ENCODE measurements around the gene CTSL. TPM values are rescaled to one million over a fixed set of nuclear protein-coding genes. Genes with fewer than 3 reads are reported as not detected.

The CTSL gene
- total and polyA plus RNA-seq, 4 experiments from 2014 or later = 7.3 to 71.4 (median 40.2) TPM

DNA sequence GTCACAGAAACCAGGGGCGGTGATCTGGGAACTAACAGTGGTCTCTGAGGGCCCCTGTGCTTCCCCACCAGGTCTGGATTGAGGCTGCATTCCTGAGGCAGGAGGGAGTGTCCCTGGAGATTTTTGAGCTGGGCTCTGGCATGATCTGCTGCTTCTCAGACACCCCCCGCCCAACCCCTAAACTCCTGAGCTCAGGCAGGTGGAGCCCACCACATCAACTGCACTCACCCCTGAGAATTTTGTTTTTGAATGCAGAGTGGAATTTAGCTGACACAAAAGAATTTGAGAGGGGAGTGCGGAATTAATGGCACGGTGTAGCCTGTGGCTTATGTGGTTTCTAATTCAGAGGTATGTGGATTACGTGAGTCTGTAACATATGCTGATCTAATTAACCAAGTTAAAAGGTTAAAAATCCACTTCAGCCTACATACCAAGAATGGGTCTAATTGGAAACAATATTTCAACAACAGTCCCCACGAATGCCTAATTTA, 23.9 kb upstream of the CTSL start:
- Mint-ChIP-seq H3K4me1 (peaks cover 0 to 7% (median 2%) of the 10 kb centered on the region in 4 donors), H3K27me3 (peaks cover 0 to 2% of the 10 kb centered on the region in 2 donors), H3K36me3 (no peaks in the 10 kb centered on the region), H3K27ac (peak overlapping the region in 1 of 7 donors; percentile 86), H3K9me3 (peaks cover 0 to 2% (median 0%) of the 10 kb centered on the region in 8 donors), H3K4me3 (peak overlapping the region in 1 of 8 donors; percentile 20)
- POLR2A ChIA-PET (ENCODE audit: partially characterized antibody) = no interaction called here
- CTCF ChIA-PET (ENCODE audit: partially characterized antibody) = interaction anchor here (1.1 kb wide), 1 partner anchor 16 kb away, joined by 3 read pairs; no protein-coding TSS in a partner anchor
- no peak overlapping the region for H3K4me3 ChIP-seq (ENCODE audit: low read length in 2 of 2)
- no peaks in the 10 kb centered on the region for H3K36me3 ChIP-seq (ENCODE audit: insufficient read depth, low read length)
- DNase-seq = no peak
- peaks cover 6% of the 10 kb centered on the region for H3K4me1 ChIP-seq (ENCODE audit: insufficient read depth, low read length)
- intact Hi-C loops (cut with micrococcal nuclease) = no loop called here
- no peaks in the 10 kb centered on the region for H3K27me3 ChIP-seq (ENCODE audit: insufficient read depth, low read length)
- no peaks in the 10 kb centered on the region for H3K9me3 ChIP-seq (ENCODE audit: control insufficient read depth in 1 of 2, low read length in 2 of 2)
- no peak overlapping the region for H3K27ac ChIP-seq (ENCODE audit: low read depth, low read length)

DNA sequence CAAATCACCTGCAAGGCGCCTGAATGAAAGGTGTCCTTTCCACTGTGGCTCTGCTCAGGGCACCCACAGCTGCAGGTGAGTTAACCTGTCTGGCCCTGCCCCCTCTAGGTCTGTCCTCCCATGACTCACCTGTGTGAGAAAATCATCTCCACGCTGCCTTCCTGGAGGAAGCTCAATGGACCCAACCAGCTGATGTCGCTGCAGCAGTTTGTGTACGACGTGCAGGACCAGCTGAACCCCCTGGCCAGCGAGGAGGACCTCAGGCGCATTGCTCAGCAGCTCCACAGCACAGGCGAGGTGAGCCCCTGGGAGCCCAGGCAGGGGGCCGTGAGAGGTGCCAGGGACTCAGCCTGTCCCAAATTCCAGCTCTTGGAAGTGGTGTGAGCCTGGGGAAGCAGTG, 23.0 kb upstream of the CTSL start:
- POLR2A ChIA-PET (ENCODE audit: partially characterized antibody) = no interaction called here
- Histone ChIP-seq H3K4me3 (ENCODE audit: low read length in 2 of 2) (no peak overlapping the region), H3K4me1 (ENCODE audit: insufficient read depth, low read length) (peaks cover 13% of the 10 kb centered on the region), H3K27ac (ENCODE audit: low read depth, low read length) (no peak overlapping the region), H3K9me3 (ENCODE audit: control insufficient read depth in 1 of 2, low read length in 2 of 2) (no peaks in the 10 kb centered on the region), H3K36me3 (ENCODE audit: insufficient read depth, low read length) (no peaks in the 10 kb centered on the region), H3K27me3 (ENCODE audit: insufficient read depth, low read length) (no peaks in the 10 kb centered on the region)
- Mint-ChIP-seq H3K27ac (no peak overlapping the region), H3K9me3 (peaks cover 0 to 2% (median 0%) of the 10 kb centered on the region in 8 donors), H3K4me1 (peaks cover 5 to 12% (median 6%) of the 10 kb centered on the region in 4 donors), H3K27me3 (peaks cover 0 to 2% of the 10 kb centered on the region in 2 donors), H3K36me3 (no peaks in the 10 kb centered on the region), H3K4me3 (no peak overlapping the region)
- no peak for DNase-seq
- CTCF ChIA-PET (ENCODE audit: partially characterized antibody) = no interaction called here
- intact Hi-C loops (cut with micrococcal nuclease) = no loop called here

DNA sequence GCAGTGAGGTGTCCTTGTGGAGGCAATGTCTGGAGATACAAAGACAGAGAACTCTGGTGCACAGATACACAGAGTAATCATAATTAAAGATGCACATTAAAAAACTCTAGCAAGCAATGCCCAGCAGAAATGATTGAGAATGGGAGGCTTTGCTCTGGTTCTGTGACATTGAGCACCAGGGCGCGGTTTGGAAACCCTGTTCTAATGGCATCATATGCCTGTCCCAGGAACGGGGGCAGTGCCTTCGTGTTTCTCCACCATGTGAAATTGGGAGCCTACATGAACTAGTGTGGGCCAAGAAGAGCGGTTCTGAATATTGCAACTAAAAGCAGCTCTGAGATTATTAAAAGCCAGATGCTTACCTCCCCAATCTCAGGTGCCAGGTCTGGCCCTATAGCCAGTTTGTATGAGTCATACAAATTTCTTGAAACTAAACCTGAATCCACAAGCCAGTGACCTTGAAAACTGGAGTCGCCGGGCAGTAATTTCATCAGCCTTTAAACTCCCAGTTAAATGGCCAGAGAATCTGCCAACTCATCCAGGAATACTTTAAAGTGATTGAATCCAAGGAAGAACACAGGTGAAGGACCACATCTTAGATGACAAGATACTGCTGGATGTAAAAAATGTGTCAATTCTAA, 22.2 kb upstream of the CTSL start:
- ChIA-PET CTCF (ENCODE audit: partially characterized antibody) (no interaction called here), POLR2A (ENCODE audit: partially characterized antibody) (no interaction called here)
- intact Hi-C loops (cut with micrococcal nuclease) = no loop called here
- Histone ChIP-seq H3K9me3 (ENCODE audit: control insufficient read depth in 1 of 2, low read length in 2 of 2) (no peaks in the 10 kb centered on the region), H3K4me1 (ENCODE audit: insufficient read depth, low read length) (peaks cover 20% of the 10 kb centered on the region), H3K36me3 (ENCODE audit: insufficient read depth, low read length) (no peaks in the 10 kb centered on the region), H3K4me3 (ENCODE audit: low read length in 2 of 2) (no peak overlapping the region), H3K27ac (ENCODE audit: low read depth, low read length) (no peak overlapping the region), H3K27me3 (ENCODE audit: insufficient read depth, low read length) (no peaks in the 10 kb centered on the region)
- H3K4me3 Mint-ChIP-seq = no peak overlapping the region
- no peaks in the 10 kb centered on the region for H3K36me3 Mint-ChIP-seq
- H3K27me3 Mint-ChIP-seq = peaks cover 0 to 2% of the 10 kb centered on the region in 2 donors
- DNase-seq = no peak
- peaks cover 11 to 18% (median 12%) of the 10 kb centered on the region in 4 donors for H3K4me1 Mint-ChIP-seq
- H3K9me3 Mint-ChIP-seq = peaks cover 0 to 2% (median 0%) of the 10 kb centered on the region in 8 donors
- no peak overlapping the region for H3K27ac Mint-ChIP-seq

DNA sequence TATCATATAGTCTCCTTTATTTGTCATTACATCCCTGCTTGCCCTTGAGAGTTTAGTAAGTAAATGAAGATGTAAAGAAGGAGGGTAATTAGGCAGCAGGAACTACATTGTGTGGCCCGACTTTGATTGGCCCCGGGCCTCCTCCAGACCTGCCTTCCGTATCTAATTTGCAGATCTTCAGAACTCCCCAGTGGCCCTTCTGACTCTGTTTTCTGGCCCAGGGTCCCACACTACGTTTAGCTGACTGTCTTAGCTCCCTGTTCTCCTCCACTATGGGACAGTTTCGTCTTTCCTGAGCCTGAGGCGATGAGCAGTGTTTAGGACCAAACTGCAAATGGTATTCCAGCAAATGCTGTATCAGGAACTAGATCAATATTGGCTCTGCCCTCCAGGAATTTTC, 21.6 kb upstream of the CTSL start:
- peaks cover 17 to 24% (median 18%) of the 10 kb centered on the region in 4 donors for H3K4me1 Mint-ChIP-seq
- Histone ChIP-seq H3K9me3 (ENCODE audit: control insufficient read depth in 1 of 2, low read length in 2 of 2) (no peaks in the 10 kb centered on the region), H3K27me3 (ENCODE audit: insufficient read depth, low read length) (no peaks in the 10 kb centered on the region), H3K4me3 (ENCODE audit: low read length in 2 of 2) (no peak overlapping the region), H3K27ac (ENCODE audit: low read depth, low read length) (no peak overlapping the region), H3K36me3 (ENCODE audit: insufficient read depth, low read length) (no peaks in the 10 kb centered on the region), H3K4me1 (ENCODE audit: insufficient read depth, low read length) (peaks cover 26% of the 10 kb centered on the region)
- no peak overlapping the region for H3K27ac Mint-ChIP-seq
- H3K4me3 Mint-ChIP-seq = no peak overlapping the region
- no peaks in the 10 kb centered on the region for H3K36me3 Mint-ChIP-seq
- H3K9me3 Mint-ChIP-seq = peaks cover 0 to 2% (median 0%) of the 10 kb centered on the region in 8 donors
- ChIA-PET CTCF (ENCODE audit: partially characterized antibody) (no interaction called here), POLR2A (ENCODE audit: partially characterized antibody) (no interaction called here)
- intact Hi-C loops (cut with micrococcal nuclease) = no loop called here
- no peak for DNase-seq
- H3K27me3 Mint-ChIP-seq = peaks cover 0 to 2% of the 10 kb centered on the region in 2 donors

DNA sequence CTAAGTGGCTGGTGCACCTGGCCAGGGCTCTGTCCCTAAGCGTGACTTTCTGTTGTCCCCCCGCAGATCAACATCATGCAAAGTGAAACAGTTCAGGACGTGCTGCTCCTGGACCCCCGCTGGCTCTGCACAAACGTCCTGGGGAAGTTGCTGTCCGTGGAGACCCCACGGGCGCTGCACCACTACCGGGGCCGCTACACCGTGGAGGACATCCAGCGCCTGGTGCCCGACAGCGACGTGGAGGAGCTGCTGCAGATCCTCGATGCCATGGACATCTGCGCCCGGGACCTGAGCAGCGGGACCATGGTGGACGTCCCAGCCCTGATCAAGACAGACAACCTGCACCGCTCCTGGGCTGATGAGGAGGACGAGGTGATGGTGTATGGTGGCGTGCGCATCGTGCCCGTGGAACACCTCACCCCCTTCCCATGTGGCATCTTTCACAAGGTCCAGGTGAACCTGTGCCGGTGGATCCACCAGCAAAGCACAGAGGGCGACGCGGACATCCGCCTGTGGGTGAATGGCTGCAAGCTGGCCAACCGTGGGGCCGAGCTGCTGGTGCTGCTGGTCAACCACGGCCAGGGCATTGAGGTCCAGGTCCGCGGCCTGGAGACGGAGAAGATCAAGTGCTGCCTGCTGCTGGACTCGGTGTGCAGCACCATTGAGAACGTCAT, 19.7 kb upstream of the CTSL start:
- Mint-ChIP-seq H3K27me3 (no peaks in the 10 kb centered on the region), H3K4me1 (peaks cover 19 to 32% (median 29%) of the 10 kb centered on the region in 4 donors), H3K4me3 (no peak overlapping the region), H3K9me3 (peaks cover 0 to 2% (median 0%) of the 10 kb centered on the region in 8 donors), H3K27ac (peak overlapping the region in 1 of 7 donors; percentile 53), H3K36me3 (no peaks in the 10 kb centered on the region)
- peaks cover 38% of the 10 kb centered on the region for H3K4me1 ChIP-seq (ENCODE audit: insufficient read depth, low read length)
- ChIA-PET CTCF (ENCODE audit: partially characterized antibody) (interaction anchor here (1.0 kb wide), 1 partner anchor 19 kb away, joined by 3 read pairs; no protein-coding TSS in a partner anchor), POLR2A (ENCODE audit: partially characterized antibody) (no interaction called here)
- no peak overlapping the region for H3K27ac ChIP-seq (ENCODE audit: low read depth, low read length)
- no peaks in the 10 kb centered on the region for H3K36me3 ChIP-seq (ENCODE audit: insufficient read depth, low read length)
- no peak overlapping the region for H3K4me3 ChIP-seq (ENCODE audit: low read length in 2 of 2)
- intact Hi-C loops (cut with micrococcal nuclease) = no loop called here
- no peaks in the 10 kb centered on the region for H3K27me3 ChIP-seq (ENCODE audit: insufficient read depth, low read length)
- DNase-seq = no peak
- no peaks in the 10 kb centered on the region for H3K9me3 ChIP-seq (ENCODE audit: control insufficient read depth in 1 of 2, low read length in 2 of 2)

DNA sequence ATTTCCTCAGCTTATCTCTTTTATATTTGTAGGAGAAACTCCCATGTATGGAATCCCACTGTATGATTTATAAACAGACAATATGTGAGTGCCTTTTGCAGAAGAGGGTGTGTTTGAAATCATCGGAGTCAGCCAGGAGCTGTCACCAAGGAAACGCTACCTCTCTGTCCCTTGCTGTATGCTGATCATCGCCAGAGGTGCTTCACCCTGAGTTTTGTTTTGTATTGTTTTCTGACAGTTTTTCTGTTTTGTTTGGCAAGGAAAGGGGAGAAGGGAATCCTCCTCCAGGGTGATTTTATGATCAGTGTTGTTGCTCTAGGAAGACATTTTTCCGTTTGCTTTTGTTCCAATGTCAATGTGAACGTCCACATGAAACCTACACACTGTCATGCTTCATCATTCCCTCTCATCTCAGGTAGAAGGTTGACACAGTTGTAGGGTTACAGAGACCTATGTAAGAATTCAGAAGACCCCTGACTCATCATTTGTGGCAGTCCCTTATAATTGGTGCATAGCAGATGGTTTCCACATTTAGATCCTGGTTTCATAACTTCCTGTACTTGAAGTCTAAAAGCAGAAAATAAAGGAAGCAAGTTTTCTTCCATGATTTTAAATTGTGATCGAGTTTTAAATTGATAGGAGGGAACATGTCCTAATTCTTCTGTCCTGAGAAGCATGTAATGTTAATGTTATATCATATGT, 18.0 kb upstream of the CTSL start:
- CTCF ChIA-PET (ENCODE audit: partially characterized antibody) = no interaction called here
- Mint-ChIP-seq H3K4me3 (peak overlapping the region in 3 of 8 donors; percentile 17 to 43 (median 35)), H3K27ac (peak overlapping the region in 2 of 7 donors; percentile 8 to 24), H3K27me3 (no peaks in the 10 kb centered on the region), H3K36me3 (no peaks in the 10 kb centered on the region), H3K9me3 (peaks cover 0 to 2% (median 0%) of the 10 kb centered on the region in 8 donors), H3K4me1 (peaks cover 19 to 36% (median 32%) of the 10 kb centered on the region in 4 donors)
- intact Hi-C loops (cut with micrococcal nuclease) = loop anchor here (2.0 kb wide), 1 partner anchor 17 kb away; no protein-coding TSS in a partner anchor
- peaks cover 46% of the 10 kb centered on the region for H3K4me1 ChIP-seq (ENCODE audit: insufficient read depth, low read length)
- H3K9me3 ChIP-seq (ENCODE audit: control insufficient read depth in 1 of 2, low read length in 2 of 2) = no peaks in the 10 kb centered on the region
- POLR2A ChIA-PET (ENCODE audit: partially characterized antibody) = no interaction called here
- H3K4me3 ChIP-seq (ENCODE audit: low read length in 2 of 2) = no peak overlapping the region
- H3K27ac ChIP-seq (ENCODE audit: low read depth, low read length) = no peak overlapping the region
- DNase-seq = no peak
- no peaks in the 10 kb centered on the region for H3K27me3 ChIP-seq (ENCODE audit: insufficient read depth, low read length)
- H3K36me3 ChIP-seq (ENCODE audit: insufficient read depth, low read length) = no peaks in the 10 kb centered on the region

DNA sequence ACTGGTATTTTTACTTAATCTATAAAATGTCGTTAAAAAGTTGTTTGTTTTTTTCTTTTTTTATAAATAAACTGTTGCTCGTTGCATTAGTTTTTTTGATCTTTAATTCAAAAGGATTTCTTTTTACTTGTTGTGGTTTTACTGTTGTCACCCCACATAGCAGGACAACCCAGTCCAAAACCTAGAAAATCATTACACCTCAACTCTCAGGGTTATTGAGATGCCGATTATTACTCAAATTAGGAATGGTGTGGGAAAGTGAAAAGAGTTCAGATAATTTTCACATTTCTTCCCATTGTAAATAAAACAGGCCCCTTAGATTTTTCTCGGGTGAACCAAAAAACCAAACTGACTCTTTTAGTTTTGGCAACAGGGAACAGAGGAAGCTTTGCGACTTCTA, 17.4 kb upstream of the CTSL start:
- Histone ChIP-seq H3K9me3 (ENCODE audit: control insufficient read depth in 1 of 2, low read length in 2 of 2) (no peaks in the 10 kb centered on the region), H3K27ac (ENCODE audit: low read depth, low read length) (no peak overlapping the region), H3K4me1 (ENCODE audit: insufficient read depth, low read length) (peaks cover 49% of the 10 kb centered on the region), H3K36me3 (ENCODE audit: insufficient read depth, low read length) (no peaks in the 10 kb centered on the region), H3K27me3 (ENCODE audit: insufficient read depth, low read length) (no peaks in the 10 kb centered on the region), H3K4me3 (ENCODE audit: low read length in 2 of 2) (no peak overlapping the region)
- Mint-ChIP-seq H3K9me3 (peaks cover 0 to 2% (median 0%) of the 10 kb centered on the region in 8 donors), H3K27me3 (no peaks in the 10 kb centered on the region), H3K27ac (peak overlapping the region; percentile 2 to 93 (median 83)), H3K4me1 (peaks cover 23 to 41% (median 37%) of the 10 kb centered on the region in 4 donors), H3K4me3 (peak overlapping the region; percentile 52 to 83 (median 65)), H3K36me3 (no peaks in the 10 kb centered on the region)
- ChIA-PET CTCF (ENCODE audit: partially characterized antibody) (interaction anchor here (1.7 kb wide), 1 partner anchor 14 kb away, joined by 3 read pairs; no protein-coding TSS in a partner anchor), POLR2A (ENCODE audit: partially characterized antibody) (interaction anchor here (1.8 kb wide), 1 partner anchor 17 kb away, joined by 20 read pairs; the partner anchor contains the start of gene CTSL)
- intact Hi-C loops (cut with micrococcal nuclease) = loop anchor here (2.0 kb wide), 1 partner anchor 16 kb away; no protein-coding TSS in a partner anchor
- DNase-seq = no peak
